Endometrial microvascular endothelial cells (primary cell): Measurements from ENCODE around the gene SEC14L2. TPM values are rescaled to one million over a fixed set of nuclear protein-coding genes. Genes with fewer than 3 reads are reported as not detected.

Source experiments
- in situ Hi-C: cut with HindIII; loops from 2 replicates; pipeline ENCODE4 v1.10.0; 2017; ENCODE audit warnings: low sequenced_read_pairs, low pct_unique_long_range_greater_than_20kb; ENCODE audit errors: inconsistent ontology term
- total RNA-seq: library from RNA; depleted of rRNA; stranded (reverse); fragments of >200 nt; gene quantifications from one replicate; pipeline ENCODE4 v1.2.3, GENCODE V29; 2015; ENCODE audit errors: inconsistent ontology term

SEC14L2 gene
- total RNA-seq, 1 donor from 2014 or later: 48.2 TPM

DNA sequence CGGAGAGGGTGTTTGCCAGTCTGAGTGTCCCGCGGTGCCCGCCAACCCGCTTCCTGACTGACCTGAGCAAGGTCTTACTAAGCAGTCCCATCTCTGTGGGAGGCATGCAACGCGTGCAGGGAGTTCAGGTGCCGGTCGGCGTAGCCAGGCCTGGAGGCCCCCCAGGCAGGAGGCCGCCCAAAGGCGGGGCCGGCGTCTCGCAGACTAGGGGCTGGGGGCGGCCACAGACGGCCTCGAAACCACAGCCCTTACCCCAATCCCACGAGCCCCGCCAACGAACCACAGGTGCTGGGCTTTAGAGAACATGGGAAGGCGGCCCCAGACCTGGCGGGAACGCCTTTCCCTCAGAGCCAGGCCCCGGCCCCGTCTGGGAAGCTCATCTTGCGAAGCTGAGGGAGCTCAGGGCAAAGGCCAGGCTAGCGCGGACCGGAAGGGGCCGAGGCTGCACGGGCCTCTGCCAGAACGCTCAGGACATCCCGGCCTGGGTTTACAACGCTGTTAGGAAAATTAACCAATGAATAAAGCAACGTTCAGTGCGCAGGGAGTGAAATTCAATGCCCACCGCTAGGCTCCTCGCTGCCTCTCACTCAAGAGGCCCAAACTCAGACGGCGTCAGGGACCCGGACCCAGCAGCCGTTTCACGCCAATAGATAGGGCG, 26.6 kb downstream of the SEC14L2 start:
- in situ Hi-C loops: no loop called here

DNA sequence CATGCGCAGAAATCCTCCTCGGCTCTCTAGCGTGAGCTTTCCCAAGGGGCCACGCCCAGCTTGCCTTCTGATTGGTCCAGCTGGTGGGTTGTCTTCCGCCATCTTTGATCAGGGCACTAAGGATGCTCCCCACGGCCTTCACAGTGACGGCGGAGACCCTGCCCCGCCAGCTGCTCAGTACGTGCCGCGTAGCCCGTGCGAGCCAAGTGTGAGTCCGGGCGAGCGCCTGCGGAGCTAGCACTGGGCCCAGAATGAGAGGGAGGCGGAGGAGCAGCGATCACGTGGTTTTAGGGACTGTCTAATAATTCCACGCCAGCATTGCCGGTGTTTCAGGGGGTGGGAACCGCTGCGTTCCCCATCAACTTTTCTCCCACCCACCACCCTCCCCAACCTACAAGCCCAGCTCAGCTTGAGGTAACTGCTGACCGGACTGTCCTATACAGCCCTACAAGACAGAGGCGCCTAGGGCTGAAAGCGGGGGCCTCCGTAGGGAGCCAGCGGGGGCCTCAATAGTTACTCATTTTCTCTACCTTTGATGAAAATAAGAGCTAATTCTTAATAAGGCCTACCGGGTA, 27.2 kb downstream of the SEC14L2 start:
- in situ Hi-C loops: no loop called here

DNA sequence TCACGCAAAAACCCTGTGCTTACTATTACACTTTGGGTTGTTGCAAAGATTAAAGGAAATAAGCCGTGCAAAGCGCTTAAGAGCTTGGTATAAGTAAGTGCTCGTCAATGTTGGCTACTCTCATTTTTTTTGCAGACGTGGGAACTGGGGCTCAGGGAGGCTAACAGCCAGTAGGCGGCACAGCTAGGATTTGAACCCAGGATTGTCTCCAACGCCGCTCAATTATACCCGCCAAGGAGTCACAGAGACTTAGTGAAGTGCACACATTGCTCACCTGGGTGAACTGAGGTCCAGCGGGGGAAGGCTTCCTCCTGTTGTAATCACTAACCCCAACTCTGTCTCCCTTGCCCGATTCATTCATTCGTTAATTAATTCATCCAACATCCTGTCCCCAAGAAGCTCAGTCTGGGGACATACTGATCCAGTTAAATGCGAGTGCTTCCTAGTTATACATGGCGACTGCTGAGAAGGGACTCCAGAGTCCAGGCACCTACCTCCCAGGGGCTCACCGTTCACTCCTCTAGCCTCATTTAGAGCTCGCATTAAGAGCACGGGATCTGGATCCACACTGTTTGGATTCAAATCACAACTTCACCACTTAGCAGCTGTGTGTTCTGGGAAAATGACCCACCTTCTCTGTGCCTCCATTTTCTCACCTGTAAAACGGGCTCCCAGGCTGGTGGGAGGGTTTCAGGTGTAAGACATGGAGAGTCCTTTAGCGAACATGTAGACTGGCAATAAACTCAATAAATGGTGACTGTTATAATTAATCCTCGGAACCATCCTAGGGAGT, 27.9 kb downstream of the SEC14L2 start:
- in situ Hi-C loops: loop anchor here (25.0 kb wide), 1 partner anchor 137 kb away; the partner anchor contains the start of gene CASTOR1

DNA sequence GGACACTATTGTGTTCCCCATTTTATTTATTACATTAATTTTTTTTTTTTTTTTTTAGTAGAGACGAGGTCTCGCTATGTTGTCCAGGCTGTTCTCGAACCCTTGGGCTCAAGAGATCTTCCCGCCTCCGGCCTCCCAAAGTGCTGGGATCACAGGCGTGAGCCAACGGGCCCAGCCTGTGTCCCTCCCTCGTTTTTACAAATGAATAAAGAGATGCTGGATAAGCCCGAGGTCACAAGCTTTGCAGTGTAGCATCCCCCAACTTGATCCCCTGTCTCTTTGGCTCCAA, 28.5 kb downstream of the SEC14L2 start:
- in situ Hi-C loops: loop anchor here (25.0 kb wide), 1 partner anchor 138 kb away; the partner anchor contains the start of gene CASTOR1

DNA sequence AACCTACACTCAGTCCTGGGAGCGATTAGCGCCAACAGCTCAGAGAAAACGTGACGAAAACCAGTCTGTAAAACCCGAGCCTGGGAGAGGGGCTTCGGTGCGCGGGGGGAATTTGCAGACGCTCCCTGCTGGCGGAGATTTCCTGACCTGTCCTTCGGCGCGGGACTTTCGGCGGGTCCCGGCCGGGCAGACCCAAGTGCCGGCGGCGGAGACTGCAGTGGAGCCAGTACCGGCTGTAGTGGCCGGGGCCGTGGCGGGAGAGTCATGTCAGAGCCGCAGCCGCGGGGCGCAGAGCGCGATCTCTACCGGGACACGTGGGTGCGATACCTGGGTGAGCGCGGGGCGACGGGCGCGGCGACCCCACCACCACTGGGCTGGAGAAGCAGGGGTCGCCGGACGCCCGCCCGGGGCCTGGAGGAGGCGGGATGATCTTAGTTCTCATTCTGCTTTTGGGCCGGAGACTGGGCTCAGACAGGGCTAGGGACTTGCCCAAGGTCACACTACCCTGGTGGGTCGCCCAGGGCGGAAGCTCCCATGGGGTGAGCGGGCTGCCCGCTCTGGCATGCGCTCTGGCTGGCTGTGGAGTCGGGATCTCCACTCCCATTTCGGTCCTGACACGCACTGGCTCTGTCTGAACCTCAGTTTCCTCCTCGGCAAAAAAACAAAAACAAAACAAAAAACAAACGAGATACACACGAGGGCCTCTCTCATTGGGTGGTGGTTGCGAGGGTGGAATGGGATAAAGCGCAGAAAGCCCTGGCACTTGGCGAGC, 29.0 kb downstream of the SEC14L2 start, which contains the start of gene MTFP1:
Gene MTFP1 (plus strand): TSS at position 153 of the 772 bp plus-strand sequence. CDS start 112 bp downstream, at position 265.
- in situ Hi-C loops: loop anchor here (25.0 kb wide), 1 partner anchor 139 kb away; the partner anchor contains the start of gene CASTOR1

DNA sequence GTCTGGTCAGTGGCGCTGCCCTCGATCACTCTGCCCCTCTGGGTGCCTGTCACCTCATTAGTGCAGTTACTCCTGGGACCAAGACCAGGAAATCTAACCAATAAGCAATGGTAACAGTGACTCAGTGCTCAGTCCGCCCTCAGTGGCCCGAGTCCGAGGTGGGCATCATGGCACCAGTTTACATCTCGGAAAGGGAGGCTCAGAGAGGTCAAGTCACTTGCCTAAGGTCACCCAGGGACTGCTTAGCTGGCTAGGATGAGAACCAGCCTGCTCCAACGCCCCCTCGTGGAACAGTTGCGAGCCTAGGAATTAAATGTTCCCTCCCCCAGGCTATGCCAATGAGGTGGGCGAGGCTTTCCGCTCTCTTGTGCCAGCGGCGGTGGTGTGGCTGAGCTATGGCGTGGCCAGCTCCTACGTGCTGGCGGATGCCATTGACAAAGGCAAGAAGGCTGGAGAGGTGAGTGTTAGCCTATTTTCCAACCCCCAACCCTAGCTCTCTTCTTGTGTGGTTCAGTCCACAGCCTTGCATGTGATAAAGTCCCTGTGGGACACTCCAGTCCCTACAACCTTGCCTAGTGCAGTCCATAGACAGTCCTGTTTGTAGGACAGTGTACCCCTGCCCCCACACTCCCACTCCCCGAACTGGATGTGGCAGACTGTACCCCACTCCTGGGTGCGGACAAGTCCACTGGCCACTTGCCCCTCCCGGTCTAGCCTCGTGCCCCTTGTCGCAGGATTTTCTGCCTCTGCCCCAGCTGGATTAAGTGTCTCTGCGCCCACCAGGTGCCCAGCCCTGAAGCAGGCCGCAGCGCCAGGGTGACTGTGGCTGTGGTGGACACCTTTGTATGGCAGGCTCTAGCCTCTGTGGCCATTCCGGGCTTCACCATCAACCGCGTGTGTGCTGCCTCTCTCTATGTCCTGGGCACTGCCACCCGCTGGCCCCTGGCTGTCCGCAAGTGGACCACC, 29.9 kb downstream of the SEC14L2 start:
- in situ Hi-C loops: loop anchor here (25.0 kb wide), 1 partner anchor 139 kb away; the partner anchor contains the start of gene CASTOR1

DNA sequence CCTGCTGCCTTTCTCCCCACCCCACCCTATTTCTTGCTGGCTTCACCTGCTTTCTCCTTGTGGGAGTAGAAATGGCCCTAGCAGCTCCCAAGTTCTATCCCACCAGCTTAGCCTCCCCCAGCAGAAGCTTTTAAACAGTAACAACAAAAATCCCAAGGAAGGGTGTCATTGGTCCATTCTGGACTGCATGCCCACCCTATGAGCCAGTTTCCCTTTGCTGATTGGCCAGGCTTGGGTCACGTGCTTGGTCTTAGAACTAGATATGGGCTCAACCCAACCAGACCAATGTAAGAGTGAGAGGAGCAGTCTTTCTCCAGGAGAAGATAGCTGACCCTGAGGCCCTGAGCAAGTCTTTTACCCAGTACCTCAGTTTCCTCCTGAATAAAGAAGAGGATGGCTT, 31.1 kb downstream of the SEC14L2 start:
- in situ Hi-C loops: loop anchor here (25.0 kb wide), 1 partner anchor 141 kb away; the partner anchor contains the start of gene CASTOR1

DNA sequence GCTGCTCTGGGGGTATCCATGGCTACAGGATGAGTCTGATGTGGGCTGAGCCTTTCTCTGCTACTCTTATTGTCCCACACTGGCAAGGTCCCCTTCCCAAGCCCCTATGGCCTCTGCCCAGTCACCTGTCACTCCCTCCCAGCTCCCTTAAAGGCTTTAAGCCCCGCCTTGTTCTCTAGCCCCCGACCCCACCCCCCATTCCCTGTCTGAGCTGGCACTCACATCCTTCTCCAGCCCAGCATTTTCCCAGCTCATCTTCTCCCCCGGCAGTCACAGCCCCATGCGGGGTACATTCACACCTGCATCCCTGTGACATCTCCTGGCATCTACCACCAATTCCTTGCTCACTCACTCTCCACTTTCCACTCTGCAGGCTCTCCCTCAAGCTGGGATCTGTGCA, 33.1 kb downstream of the SEC14L2 start:
- in situ Hi-C loops: loop anchor here (25.0 kb wide), 1 partner anchor 143 kb away; the partner anchor contains the start of gene CASTOR1

DNA sequence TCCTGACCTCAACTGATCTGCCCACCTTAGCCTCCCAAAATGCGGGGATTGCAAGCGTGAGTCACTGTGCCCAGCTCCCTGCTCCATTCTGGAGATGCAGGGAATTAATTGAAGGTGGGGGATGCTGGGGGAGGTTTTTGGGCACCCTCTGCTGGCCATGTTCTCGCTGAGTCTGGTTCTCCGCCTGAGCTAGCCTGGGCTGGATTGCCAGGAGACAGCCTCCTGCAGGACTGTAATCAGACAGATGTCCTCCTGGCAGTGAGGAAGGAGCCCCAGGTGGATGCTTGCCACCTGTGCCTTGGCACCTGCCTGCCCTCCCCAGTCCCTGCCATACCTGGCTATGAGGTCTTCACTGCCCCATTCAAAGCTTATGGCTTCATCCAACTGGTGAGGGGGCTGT, 34.1 kb downstream of the SEC14L2 start:
- in situ Hi-C loops: loop anchor here (25.0 kb wide), 1 partner anchor 144 kb away; the partner anchor contains the start of gene CASTOR1

DNA sequence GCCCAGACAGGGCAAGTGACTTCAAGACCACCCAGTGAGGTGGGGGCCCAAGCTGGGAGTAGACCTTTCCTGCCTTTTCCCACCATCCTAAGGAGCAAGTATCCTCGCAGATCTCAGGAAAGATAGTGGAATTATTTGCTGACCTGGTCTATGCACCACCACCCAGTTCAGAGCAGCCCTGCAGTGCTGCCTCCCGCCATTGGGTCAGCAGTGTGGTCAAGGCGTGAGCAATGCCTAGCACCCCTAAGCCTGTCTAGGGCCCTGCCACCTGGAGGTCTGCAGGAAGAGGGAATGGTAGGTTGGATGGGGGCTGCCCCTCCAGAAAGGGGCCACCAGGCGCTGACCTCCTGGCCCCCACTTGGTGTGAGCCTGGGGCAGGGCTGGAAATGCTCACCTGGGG, 35.3 kb downstream of the SEC14L2 start:
- in situ Hi-C loops: loop anchor here (25.0 kb wide), 1 partner anchor 145 kb away; the partner anchor contains the start of gene CASTOR1

DNA sequence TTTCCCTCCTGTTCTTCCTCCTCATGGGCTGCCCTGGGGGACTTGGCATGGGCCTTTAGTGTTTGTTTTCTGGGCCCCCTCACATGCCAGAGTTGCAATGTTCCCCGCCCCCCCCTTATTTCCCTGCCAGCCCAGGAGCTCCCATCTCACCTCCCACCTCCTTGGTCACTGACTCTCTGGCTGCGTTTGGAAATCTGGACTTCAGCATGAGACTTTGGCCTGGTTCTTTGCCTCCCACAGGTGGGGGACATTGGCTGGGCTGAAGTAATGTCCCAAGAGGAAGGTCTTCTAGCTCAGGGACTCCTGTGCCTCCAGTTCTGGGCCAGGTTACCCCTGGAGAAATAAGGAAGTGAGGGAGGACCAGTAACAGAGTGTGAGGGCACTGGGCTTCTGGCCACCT, 35.7 kb downstream of the SEC14L2 start:
- in situ Hi-C loops: loop anchor here (25.0 kb wide), 1 partner anchor 145 kb away; the partner anchor contains the start of gene CASTOR1

DNA sequence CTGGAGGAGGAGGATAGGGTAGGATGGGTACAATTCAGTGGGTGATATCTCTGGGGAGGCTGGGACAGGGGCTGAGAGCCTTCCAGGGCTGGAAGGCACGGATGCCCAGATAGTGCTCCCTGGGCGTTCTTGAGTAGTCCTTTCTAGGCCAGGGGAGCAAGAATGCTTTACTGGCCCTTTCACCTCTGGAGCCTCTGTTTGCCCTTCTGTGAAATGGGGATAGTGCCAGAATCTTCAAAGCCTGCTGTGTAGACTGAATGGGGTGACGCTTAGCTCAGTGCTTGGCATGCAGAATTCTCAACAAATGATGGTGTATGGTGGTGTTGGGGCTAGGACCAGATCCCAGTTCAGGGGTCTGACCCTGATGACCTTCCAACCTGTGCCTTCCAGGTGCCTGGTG, 36.4 kb downstream of the SEC14L2 start:
- in situ Hi-C loops: loop anchor here (25.0 kb wide), 1 partner anchor 146 kb away; the partner anchor contains the start of gene CASTOR1

DNA sequence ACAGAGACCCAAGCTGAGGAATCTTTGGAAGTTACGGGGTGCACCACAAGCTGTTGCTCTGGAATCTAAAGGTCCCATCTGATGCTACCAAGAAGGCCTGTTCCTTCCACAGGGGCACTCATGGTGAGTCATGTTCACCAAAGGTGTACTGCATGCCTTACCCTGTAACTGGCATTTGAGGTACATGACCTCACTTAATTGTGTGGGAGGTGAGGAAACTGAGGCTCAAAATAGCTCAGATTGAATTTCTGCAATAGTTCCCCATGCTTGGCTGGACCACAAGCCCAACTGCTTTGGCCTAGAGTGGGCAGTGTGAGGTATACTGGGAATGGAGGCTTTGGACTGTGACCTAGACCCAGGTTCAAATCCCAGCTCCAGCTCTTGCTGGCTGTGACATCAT, 37.0 kb downstream of the SEC14L2 start:
- in situ Hi-C loops: loop anchor here (25.0 kb wide), 1 partner anchor 146 kb away; the partner anchor contains the start of gene CASTOR1

DNA sequence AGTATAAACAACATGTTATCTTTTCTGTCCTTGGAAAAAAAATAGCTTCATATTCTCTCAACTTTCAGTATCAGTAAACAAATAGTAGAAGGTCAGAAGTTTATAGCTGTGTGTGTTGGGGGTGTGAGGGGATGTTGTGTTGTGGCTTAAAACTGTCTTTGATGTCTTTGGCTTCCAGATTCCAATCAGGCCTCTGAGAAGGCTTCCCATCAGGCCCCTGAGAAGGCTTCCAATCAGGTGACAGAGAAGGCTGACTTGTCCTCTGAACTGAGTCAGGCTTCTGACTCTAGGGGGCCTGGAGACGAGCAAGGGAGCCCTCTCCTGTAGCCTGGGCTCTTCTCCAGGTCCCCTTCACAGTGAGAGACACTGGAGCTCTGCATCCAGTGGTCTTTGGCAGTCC, 38.0 kb downstream of the SEC14L2 start:
- in situ Hi-C loops: loop anchor here (25.0 kb wide), 1 partner anchor 148 kb away; the partner anchor contains the start of gene CASTOR1

DNA sequence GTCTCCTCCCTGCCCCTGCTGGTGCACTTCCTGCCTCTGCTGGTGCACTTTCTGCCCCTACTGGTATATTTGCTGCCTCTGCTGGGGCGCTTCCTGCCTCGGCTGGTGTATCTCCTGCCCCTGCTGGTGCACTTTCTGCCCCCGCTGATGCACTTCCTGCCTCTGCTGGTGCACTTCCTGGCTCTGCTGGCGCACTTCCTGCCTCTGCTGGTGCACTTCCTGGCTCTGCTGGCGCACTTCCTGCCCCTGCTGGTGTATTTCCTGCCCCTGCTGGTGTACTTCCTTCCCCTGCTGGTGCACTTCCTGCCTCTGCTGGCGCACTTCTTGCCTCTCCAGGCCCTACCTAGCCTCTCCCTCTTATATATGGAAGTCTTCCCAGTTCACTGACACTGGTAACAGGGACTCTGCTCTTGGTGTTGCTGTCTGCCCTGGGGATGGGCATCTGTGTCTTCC, 38.9 kb downstream of the SEC14L2 start:
- in situ Hi-C loops: loop anchor here (25.0 kb wide), 1 partner anchor 148 kb away; the partner anchor contains the start of gene CASTOR1

DNA sequence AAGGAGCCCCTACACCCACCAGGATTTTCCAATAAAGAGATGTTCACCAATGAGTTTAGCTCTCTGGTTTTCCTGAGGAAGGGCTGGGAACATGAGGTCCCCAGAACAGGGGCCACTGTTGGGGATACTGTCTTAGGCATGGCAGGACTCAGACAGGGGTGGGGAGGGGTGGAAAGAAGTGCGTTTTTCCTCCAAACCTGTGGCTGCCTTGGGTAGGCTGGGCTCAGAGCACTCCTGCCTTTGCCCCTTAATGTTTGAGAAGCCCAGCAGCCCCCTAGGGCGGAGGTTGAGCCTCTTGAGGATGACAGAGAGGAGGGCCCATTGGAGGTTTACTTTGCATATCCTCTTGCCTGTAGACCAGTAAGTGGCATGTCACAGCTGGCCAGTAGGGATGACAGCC, 39.4 kb downstream of the SEC14L2 start:
- in situ Hi-C loops: loop anchor here (25.0 kb wide), 1 partner anchor 149 kb away; the partner anchor contains the start of gene CASTOR1

DNA sequence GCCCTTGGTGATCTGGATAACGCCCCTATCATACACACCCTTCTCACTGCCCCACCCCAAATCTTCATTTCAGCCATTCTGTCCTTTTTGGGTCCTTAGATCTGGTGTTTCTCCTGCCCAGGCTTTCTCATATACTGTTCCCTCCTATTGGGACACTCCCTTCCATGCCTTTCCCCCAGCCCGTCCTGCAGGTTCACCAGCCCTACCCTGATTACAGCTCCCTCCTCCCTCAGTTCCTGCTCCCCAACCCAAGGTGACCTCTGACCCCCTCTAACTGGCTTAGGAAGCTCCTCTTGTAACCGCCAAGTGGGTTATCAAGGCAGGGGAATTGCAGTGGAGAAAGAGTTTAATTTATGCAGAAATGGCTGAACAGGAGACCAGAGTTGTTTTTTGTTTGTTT, 41.7 kb downstream of the SEC14L2 start:
- in situ Hi-C loops: loop anchor here (25.0 kb wide), 1 partner anchor 151 kb away; the partner anchor contains the start of gene CASTOR1
